GM19099 (cell line): ENCODE results near the gene KPRP.

ENCODE experiments used
- POLR2A ChIP-seq: IDR thresholded peaks from 3 replicates; pipeline ENCODE4 v1.6.1; 2011; ENCODE audit warnings: low read depth; ENCODE audit not compliant: insufficient read length; ENCODE audit errors: extremely low read depth

Gene KPRP

DNA sequence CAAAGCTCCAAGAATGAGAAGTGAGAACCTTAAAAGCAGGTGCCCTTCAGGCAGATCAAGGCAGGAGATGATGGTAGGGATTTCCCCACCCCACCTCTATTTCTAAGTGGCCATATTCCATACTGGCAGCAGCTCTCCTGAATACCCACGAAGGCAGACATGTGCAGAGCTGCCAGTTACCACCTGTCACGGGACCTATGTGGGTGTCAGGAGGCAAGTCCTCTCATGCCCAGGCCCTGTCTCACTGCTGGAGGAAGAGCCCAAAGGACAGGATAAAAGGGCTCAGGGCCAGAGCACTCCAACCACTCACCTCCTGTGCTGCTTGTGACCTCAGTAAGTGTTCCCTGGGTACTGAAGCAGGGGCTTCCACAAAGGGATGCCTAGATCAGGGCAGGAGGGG, 53.2 kb downstream of the KPRP start:
- no peak for TF ChIP-seq POLR2A
